ENCODE results near the gene IL27RA. TPM values are rescaled to one million over a fixed set of nuclear protein-coding genes. Genes with fewer than 3 reads are reported as not detected.

IL27RA gene
- total RNA-seq, 2 experiments from 2014 or later = 25.0 to 26.7 TPM

DNA sequence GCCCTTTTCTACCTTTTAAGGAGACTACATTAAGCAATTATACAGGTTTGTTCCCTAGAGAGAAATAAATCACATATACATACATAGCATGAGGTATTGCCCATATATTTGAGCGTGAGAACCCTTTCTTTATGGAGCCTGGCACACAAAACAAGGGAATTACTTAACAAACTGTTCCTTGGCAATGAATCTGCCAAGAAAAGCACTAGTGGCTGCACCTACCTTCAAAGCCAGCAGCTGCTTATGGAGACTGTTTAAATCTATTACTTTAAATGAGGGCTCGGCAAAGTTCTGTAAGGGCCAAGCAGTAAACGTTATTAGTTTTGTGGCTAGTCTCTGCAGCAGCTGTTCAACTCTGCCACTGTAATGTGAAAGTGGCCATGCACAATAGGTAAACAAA lies 32.5 kb upstream of the IL27RA start:
- intact Hi-C loops (cut with DNase I, micrococcal nuclease) = no loop called here
- Mint-ChIP-seq H3K36me3 (ENCODE audit: low read depth) (peaks cover 18% of the 10 kb centered on the region), H3K4me3 (no peak overlapping the region), H3K4me1 (ENCODE audit: low read depth) (peaks cover 51% of the 10 kb centered on the region), H3K9me3 (no peaks in the 10 kb centered on the region), H3K27me3 (no peaks in the 10 kb centered on the region), H3K27ac (peak overlapping the region; percentile 83)
- POLR2A ChIA-PET = interaction anchor here (0.6 to 1.3 kb wide), 4 partner anchors 12 to 48 kb away, joined by 3 to 9 read pairs (median 6); no protein-coding TSS in a partner anchor
- Histone ChIP-seq H3K36me3 (ENCODE audit: insufficient read depth, low read length) (peaks cover 26% of the 10 kb centered on the region), H3K27ac (ENCODE audit: low read depth in 1 of 2, low read length in 2 of 2) (no peak overlapping the region), H3K4me1 (ENCODE audit: insufficient read depth, low read length) (peaks cover 68% of the 10 kb centered on the region), H3K27me3 (ENCODE audit: control insufficient read depth in 1 of 2, insufficient read depth in 2 of 2, low read length in 2 of 2) (no peaks in the 10 kb centered on the region), H3K4me3 (ENCODE audit: low read length) (no peak overlapping the region), H3K9me3 (ENCODE audit: control insufficient read depth in 1 of 2, insufficient read depth in 1 of 2, low read length in 2 of 2) (no peaks in the 10 kb centered on the region)
- TF ChIP-seq CTCF (IDR thresholded peaks at IDR 0.05) = no peak
- CTCF ChIA-PET = interaction anchor here (1.0 kb wide), 1 partner anchor 33 kb away, joined by 3 read pairs; the partner anchor contains the start of gene IL27RA
- DNase-seq (no peak), ATAC-seq (ENCODE audit: poor library complexity) (no peak)

- peaks cover 21% of the 10 kb centered on the region for H3K36me3 ChIP-seq (ENCODE audit: insufficient read depth, low read length)
- Mint-ChIP-seq H3K4me1 (ENCODE audit: low read depth) (peaks cover 63% of the 10 kb centered on the region), H3K27ac (peak overlapping the region; percentile 91), H3K9me3 (no peaks in the 10 kb centered on the region), H3K4me3 (peak overlapping the region; percentile 70), H3K27me3 (no peaks in the 10 kb centered on the region), H3K36me3 (ENCODE audit: low read depth) (peaks cover 10% of the 10 kb centered on the region)
- H3K4me1 ChIP-seq (ENCODE audit: insufficient read depth, low read length) = peaks cover 81% of the 10 kb centered on the region
- intact Hi-C loops (cut with DNase I, micrococcal nuclease) = no loop called here
- no peaks in the 10 kb centered on the region for H3K9me3 ChIP-seq (ENCODE audit: control insufficient read depth in 1 of 2, insufficient read depth in 1 of 2, low read length in 2 of 2)
- H3K4me3 ChIP-seq (ENCODE audit: low read length) = no peak overlapping the region
- peak overlapping the region; percentile 67 to 93 for H3K27ac ChIP-seq (ENCODE audit: low read depth in 1 of 2, low read length in 2 of 2)
- no peak for ATAC-seq (ENCODE audit: poor library complexity)
- CTCF ChIA-PET = interaction anchor here (1.1 kb wide), 1 partner anchor 31 kb away, joined by 3 read pairs; the partner anchor contains the start of gene IL27RA
- no peak for TF ChIP-seq CTCF (IDR thresholded peaks at IDR 0.05)
- no peaks in the 10 kb centered on the region for H3K27me3 ChIP-seq (ENCODE audit: control insufficient read depth in 1 of 2, insufficient read depth in 2 of 2, low read length in 2 of 2)
- POLR2A ChIA-PET = interaction anchor here (0.7 to 2.3 kb wide), 6 partner anchors 8 to 31 kb away, joined by 3 to 10 read pairs (median 4); partner anchors contain the start of gene IL27RA
- no peak for DNase-seq
These were observed 30.7 kb upstream of the IL27RA start for GRCh38 chr19:14000691-14001375.

DNA sequence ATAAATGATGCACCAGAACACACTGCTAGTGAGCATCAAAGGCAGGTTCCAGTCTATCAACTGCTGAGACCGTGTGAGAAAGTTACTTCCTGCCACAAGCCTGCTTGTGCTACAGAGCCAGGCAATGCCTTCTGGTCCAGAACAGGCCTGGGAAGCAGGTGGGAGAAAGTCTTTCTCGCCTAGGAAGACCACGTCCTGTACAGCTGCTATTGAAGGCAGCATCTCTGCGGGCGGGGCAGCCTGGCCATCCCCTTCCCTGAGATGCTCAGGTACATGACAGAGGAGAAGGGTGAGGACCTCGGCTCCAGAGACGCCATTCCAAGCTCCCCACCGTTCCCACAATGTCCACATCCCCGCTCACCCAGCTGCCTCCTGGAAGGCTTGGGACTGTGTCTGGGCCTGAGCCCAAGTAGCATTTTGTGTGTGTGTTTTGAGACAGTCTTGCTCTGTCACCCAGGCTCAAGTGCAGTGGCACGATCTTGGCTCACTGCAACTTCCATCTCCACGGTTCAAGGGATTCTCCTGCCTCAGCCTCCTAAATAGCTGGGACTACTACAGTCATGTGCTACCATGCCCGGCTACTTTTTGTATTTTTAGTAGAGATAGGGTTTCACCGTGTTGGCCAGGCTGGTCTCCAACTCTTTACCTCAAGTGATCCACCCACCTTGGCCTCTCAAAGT lies 28.9 kb upstream of the IL27RA start:
- Histone ChIP-seq H3K9me3 (ENCODE audit: control insufficient read depth in 1 of 2, insufficient read depth in 1 of 2, low read length in 2 of 2) (no peaks in the 10 kb centered on the region), H3K4me3 (ENCODE audit: low read length) (peak overlapping the region; percentile 15), H3K36me3 (ENCODE audit: insufficient read depth, low read length) (peaks cover 5% of the 10 kb centered on the region), H3K4me1 (ENCODE audit: insufficient read depth, low read length) (peaks cover 79% of the 10 kb centered on the region), H3K27ac (ENCODE audit: low read depth in 1 of 2, low read length in 2 of 2) (peak overlapping the region; percentile 76 to 93), H3K27me3 (ENCODE audit: control insufficient read depth in 1 of 2, insufficient read depth in 2 of 2, low read length in 2 of 2) (no peaks in the 10 kb centered on the region)
- Mint-ChIP-seq H3K36me3 (ENCODE audit: low read depth) (peaks cover 17% of the 10 kb centered on the region), H3K4me3 (peak overlapping the region; percentile 80), H3K4me1 (ENCODE audit: low read depth) (peaks cover 70% of the 10 kb centered on the region), H3K9me3 (no peaks in the 10 kb centered on the region), H3K27ac (peak overlapping the region; percentile 91), H3K27me3 (no peaks in the 10 kb centered on the region)
- peak in 5 of 14 experiments; percentile 13 to 75 (median 68) for DNase-seq
- ATAC-seq (ENCODE audit: poor library complexity) = no peak
- ChIA-PET POLR2A (interaction anchor here (0.5 to 7.2 kb wide), 8 partner anchors 17 to 1629 kb away, joined by 3 to 117 read pairs (median 5); partner anchors contain the start of genes DCAF15 and IL27RA), CTCF (interaction anchor here (0.6 to 1.5 kb wide), 3 partner anchors 11 to 91 kb away, joined by 3 to 4 read pairs (median 3); no protein-coding TSS in a partner anchor)
- intact Hi-C loops (cut with DNase I, micrococcal nuclease) = loop anchor here in 1 of 2 experiments (1.0 kb wide), 1 partner anchor 15 kb away; no protein-coding TSS in a partner anchor
- TF ChIP-seq CTCF (IDR thresholded peaks at IDR 0.05) = no peak
